Transverse colon (tissue), 3 donors: ENCODE data around the gene PPRC1.

Experiments used
- CTCF ChIP-seq, 5 experiments: fragments of 200-600 bp in 3 of 5; fragments of 450-650 bp in 2 of 5; sonication (generic) in 3 of 5; IDR thresholded peaks; 1 replicate in 2 of 5; 2 replicates in 3 of 5; pipeline ENCODE4 v1.5.1; 2016 to 2017; ENCODE audit warnings: antibody characterized with exemption in 5 of 5, inconsistent platforms in 3 of 5, mild to moderate bottlenecking in 2 of 5, moderate library complexity in 1 of 5
- EP300 ChIP-seq: sonication (generic); formaldehyde crosslinking; IDR thresholded peaks from one replicate; pipeline ENCODE4 v1.6.1; 2017; ENCODE audit warnings: antibody characterized with exemption, low read depth
- POLR2A ChIP-seq: fragments of 450-650 bp; IDR thresholded peaks from one replicate; pipeline ENCODE4 v1.6.1; 2016; ENCODE audit warnings: antibody characterized with exemption, mild to moderate bottlenecking, moderate library complexity

DNA sequence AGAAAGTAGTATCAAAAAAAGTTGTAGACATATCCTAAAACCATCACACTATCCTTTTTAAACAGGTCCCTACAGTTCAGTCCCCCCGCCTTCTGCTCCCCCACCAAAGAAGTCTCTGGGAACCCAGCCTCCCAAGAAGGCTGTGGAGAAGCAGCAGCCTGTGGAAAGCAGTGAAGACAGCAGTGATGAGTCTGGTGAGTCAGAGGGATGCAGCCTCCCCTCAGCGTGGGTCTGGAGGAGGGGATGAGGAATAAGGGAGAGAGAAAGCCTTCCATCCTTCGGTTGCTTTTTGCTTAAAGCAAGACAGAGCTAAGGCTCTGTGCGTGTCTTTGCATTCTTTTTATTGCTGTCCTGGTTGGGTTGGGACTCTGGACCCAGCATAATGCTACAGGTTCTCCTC, 27.0 kb downstream of the PPRC1 start:
- TF ChIP-seq CTCF (IDR thresholded peaks at IDR 0.05) (no peak), EP300 (no peak), POLR2A (no peak)
